Tongue (tissue), 2 donors: ENCODE measurements around the gene TNS3. TPM values are rescaled to one million over a fixed set of nuclear protein-coding genes. Genes with fewer than 3 reads are reported as not detected.

Source experiments
- DNase-seq: peaks from one replicate; pipeline ENCODE4 v3.0.0-alpha.2; 2015
- total RNA-seq: library from RNA; depleted of rRNA; stranded (reverse); fragments of >200 nt; gene quantifications from one replicate; pipeline ENCODE4 v1.2.3, GENCODE V29; 2014

The TNS3 gene
- total RNA-seq, 1 donor from 2014 or later = 39.7 TPM

DNA sequence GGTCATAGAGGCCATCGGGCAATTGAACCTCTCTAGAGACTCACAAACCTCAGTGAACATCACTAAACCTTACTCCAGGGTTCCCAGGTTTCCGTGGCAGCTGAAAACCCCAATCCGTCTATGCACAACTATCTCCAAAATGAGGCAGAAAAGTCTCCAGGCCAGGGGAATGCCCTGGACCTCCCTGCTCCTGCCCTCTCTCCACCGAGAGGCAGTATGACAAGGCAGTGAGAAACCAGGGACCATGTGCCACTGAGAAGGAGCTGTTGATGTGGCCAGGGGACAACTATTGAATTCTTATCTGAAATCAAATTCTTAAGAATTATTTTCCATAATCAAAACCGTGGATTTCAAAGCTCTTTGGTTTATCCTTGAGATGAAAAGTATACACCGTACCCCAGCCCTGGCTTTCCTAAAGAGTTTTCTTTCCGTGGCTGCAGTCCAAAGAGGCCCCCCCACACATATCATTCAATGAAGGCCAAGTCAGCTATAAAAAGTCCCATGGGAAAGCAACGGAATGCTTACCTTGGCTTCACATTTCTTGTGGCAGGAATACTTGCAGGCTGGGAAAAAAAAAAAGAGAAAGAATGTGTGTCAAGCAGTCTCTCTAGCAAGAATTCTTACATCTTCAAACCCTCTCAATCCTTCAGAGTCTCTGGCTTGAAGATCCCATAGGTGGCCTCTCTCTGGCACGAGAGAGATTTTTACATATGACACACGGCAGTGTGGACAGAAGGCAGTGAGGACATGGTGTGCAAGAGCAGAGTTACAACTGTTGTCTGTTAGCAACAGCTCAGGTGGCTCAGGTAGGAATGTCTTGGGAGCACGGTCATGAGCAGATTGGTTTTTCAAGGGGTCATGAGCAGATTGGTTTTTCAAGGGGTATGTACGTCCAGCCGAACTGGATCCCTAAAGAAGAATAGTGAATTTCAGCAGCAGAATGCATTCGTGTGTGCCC, 75.2 kb downstream of the TNS3 start:
- DNase-seq = peak; percentile 79

- no peak for DNase-seq
These were observed 76.5 kb downstream of the TNS3 start for GRCh38 chr7:47505312-47506007.

- peak; percentile 59 for DNase-seq
These were observed 77.2 kb downstream of the TNS3 start for GRCh38 chr7:47504551-47505311.

- peak; percentile 65 for DNase-seq
These were observed 78.6 kb downstream of the TNS3 start for GRCh38 chr7:47503281-47503680.

DNA sequence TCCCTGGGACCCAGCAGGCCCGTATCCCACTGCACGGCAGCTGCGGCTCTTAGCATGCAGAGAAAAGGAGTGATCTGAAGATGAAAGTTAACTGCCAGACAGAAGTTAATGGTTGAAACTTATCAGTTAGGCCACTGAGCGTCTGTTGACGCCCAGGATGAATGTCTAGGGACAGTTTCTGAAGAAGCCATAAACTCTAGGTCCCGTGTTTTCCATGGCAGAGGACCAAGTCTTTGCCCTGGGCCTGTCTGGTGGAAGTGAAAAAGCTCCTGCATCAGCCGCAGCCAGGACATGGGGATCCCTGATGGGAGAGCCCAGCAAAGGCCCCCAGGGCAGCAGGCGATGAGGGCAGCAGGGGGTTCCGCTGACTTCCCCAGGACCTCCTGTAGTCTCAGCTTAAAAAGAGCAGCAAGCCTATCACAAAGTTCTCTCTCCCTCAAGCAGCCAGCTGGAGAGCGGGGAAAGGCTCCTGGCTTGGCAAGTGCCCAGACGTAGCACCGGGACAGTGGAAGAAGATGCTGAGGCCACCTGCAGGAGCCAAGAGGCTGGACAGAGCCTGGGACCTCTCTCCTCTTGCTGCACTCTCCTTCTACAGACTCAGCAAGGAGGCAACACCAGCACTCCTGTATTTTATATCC, 79.6 kb downstream of the TNS3 start:
- peak; percentile 59 for DNase-seq

GRCh38 chr7:47501406-47501805, 80.5 kb downstream of the TNS3 start:
- peak; percentile 73 for DNase-seq

DNA sequence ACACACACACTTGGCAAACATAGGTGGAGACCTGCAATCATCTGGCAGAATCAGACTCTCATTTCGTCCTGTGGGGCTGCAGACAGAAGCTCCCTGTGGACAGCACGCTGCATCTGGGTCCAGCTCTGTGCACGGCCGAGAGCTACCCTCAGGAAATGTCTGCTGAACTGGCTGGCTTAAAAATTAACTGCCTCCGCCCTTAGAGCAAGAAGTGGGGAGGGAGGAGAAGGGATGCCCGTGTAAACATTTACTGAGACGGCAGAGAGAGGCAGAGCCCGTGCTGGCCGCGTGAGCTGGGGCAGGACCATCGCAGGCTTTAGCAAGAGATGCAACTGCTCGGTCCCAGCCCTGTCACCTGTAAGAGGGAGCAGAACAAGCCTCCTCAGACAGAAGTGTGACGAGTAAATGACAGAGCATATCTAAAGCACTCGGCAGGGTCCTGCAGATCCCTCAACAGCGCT, 81.8 kb downstream of the TNS3 start:
- DNase-seq = no peak

DNA sequence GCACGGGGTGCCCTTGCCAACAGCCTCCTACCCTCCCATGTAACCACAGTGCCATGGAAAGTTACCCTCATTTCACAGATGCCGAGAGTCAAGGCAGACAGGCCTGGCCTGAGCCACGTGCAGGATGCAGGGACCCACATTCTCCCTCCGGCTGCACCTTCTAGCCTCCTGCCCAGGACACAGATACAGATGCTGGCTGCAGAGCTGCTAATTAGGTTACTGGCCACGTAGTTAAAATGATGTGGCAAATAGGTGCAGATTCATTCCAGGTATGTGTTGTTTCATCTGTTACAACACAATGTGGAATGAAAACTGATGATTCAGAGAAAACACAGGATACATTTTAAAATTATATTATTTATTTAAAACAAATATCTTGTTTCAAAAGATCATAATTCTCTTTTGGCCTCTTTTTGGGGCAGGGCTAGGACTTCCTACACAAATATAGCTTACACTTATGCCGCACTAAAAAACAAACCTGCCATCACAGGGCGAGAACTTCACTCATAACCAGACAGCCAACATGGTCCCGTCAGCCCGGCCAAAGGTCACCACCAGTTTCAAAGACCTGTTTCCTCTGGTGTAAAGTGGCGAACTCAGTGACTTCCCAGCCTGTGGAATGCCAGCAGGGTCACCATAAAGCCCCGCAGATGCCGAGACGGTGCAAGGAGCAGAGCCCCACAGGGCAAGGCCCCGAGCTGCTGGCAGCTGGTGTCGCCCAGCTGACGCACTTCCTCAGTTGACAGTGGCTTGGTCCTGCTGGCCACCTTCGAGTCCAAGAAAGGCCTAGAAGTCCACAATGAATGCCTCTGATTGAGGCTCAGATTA, 83.5 kb downstream of the TNS3 start:
- no peak for DNase-seq

GRCh38 chr7:47497367-47498096, 84.4 kb downstream of the TNS3 start:
- DNase-seq = peak; percentile 41

DNA sequence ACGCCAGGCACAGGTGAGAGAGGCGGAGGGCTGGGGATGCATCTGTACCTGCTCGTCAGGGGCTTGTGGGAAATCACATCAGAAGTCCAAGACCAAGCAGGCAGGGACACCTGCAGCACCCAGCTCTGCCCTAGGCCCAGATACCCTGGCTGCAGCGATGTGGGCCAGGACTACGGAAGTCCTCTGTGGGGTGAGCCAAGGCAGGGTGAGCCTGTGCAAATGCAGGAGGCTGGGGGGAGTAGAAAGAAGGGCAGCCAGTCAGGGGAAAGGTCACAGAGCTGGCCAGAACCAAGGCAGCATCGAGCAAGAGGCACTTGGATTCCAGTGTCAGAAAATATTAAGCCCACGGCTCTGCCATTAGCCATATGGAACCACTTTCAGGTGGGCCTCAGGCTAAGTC, 85.2 kb downstream of the TNS3 start:
- no peak for DNase-seq

GRCh38 chr7:47496056-47496665, 85.8 kb downstream of the TNS3 start:
- DNase-seq = no peak

DNA sequence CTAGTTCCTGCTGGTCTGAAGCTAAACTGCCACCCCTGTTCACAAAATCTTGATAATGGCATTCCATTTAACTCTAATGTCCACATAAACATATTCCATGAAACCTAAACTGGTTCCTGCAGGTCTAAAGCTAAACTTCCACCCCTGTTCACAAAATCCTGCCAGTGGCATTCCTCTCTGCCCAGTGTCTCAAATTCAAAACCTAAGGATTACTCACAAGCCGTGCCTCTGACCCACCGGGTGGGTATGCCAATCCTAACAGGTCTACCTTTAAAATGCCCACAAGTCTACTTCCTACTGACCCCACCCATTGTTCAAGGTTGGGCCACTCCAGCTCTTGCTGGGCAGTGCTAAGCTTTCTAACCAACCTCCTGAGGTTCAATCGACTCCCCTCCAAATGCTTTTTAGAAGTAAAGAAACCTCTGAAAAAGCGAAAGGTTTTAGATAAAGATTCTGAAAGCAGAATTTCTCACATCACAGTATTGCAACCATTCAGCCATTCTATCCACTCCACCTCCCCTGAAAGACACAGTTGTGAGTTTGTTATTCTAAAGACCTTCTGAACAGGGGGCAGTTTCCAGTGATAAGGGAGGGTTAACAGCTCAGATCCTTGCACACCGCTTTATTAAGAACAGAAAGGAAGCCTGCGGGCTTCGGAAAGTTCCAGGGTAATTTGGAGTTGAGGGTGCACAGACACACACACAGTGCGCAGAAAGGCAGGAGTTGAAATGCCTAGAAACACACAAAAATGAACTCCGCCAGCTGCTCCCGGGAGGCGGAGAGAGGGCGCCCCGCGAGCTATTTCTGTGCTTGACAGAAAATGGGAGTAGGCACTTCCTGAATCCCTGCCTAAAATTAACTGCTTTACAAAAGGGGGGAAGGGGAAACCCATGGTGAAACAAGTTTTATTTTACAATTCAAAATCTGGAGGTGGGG, 87.7 kb downstream of the TNS3 start:
- DNase-seq = peak; percentile 62

DNA sequence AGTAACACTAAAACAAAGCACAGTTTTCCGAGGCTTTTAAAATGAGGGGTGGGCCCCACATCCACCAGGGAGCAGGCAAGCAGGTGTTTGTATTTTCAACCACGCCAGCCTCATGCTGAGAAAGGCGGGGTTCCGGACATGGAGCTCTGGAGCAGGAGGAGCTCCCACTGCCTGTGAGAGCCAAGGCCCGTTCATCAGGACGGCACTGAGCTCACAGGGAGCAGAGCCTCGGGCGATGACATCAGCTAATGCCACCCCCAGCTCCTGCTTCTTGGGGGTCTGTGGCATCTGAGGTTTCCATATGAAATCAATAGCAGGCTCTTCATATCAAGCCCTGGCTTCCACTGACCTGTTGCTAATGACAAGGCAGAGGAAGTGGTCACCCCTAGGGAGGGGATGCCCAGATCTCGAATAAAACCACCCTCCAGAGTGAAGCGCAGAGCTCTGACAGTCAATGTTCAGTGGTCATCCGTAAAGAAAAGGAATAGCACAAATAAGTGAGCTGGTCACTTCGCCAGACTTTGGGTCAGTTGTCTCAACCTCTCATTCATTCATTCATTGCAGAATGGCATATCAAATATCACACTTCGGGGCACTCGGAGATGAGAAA, 89.1 kb downstream of the TNS3 start:
- peak; percentile 48 for DNase-seq

DNA sequence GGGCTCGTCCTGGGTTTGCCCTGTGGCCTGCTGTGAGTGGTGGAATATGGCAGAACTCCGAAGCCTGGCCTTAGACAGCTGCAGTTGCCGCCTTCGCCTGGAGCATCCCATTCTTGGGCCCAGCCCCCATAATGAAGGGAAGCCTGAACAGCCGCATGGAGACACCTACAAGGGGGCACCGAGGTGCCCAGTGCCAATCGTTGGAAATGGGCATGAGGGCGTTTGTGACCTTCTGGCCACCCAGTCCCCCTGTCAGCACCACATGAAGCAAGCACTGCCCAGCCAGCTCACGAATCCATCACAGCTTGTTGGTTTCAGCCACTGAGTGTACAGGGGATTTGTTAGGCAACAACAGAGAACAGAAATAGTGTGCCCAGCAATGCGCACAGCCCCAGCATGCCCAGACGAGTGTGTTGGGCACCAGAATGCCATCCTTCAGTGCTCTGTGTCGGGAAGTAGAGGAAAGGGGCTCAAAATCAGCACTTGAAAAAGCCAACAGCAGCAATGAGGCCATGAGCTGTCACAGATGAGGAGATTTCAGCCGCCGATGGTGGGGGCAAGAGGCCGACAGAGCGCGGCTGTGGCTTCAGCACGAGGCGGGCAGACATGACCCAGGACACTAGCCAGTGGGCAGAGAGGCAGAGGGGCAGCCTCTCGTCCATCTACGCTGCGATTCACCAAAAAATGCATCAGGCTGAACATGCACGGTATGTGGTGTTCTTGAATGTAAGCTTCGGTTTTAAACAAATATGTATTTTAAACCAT, 91.2 kb downstream of the TNS3 start:
- no peak for DNase-seq

DNA sequence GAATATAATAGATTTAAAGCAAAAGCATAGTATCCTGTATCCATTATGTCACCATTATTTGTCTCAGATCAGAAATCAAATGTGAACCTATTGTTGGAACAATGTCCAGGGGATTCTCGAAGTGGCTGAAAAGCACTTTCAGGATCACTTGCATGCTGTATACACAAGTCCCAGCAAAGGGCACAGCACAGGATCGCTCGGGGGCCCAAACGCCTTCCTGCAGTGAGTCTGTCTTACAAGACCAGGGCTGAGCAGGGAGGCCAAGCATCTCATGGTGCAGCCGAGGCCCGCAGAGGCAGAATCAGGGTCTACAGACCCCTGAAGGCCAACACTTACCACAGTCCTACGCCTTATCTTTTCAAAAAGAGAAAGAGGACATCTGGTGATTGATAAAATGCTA, 92.3 kb downstream of the TNS3 start:
- no peak for DNase-seq

GRCh38 chr7:47488969-47489342, 93.0 kb downstream of the TNS3 start:
- DNase-seq = peak; percentile 63

- DNase-seq = peak; percentile 65
These were observed 93.5 kb downstream of the TNS3 start for GRCh38 chr7:47488201-47488968.
